T-helper 1 cell (primary cell): ENCODE results near the gene TIAM2.
A peak's percentile ranks its signal among the peaks of the same experiment; 100 is the strongest.

Source experiments
- DNase-seq, 5 donors: peaks; one replicate each; pipeline ENCODE4 v3.0.0-alpha.2; 2012 to 2020

TIAM2 gene

GRCh38 chr6:155132617-155133016, 137.5 kb downstream of the TIAM2 start:
- DNase-seq, result no peak

DNA sequence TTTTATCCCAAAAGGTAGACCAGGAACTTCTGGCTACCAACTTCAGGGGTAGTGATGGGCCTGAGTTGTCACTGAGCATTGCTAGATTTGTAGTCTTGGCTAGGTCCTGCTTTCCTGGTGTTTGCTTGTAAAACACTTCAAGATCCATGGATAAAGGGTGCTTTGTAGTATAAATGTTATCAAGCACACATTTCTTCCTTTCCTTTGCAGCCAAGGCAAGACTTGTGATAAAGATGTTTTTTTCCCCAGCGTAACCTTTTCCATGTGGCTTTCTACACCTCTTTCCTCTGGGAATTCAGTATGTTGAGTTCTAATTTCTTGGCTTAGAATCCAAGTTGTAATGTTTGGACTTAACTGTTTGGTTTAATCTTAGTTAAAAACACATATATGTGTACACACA, 145.9 kb downstream of the TIAM2 start:
- no peak for DNase-seq

DNA sequence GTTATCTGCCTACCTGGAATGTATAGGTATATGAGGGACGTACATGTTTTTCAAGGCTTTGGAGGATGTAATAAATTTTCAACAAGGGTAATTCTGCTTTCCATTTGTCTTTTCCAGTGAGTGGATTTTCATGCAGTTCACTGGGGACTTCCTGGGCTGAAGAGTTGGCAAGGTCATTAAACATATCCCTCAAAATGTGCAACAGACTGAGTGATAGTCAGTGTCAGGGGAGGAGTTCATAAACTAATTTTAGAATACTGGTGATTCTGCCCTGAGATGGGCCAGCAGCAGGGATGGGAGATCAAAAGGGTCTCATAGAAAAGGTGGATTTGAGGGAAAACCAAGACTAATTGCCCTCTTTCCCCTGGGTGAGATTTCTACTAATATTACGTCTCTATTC, 146.4 kb downstream of the TIAM2 start:
- no peak for DNase-seq

GRCh38 chr6:155142168-155143028, 147.3 kb downstream of the TIAM2 start:
- DNase-seq, result no peak

GRCh38 chr6:155143029-155143577, 148.0 kb downstream of the TIAM2 start:
- peak in 1 of 5 donors; percentile 35 for DNase-seq

DNA sequence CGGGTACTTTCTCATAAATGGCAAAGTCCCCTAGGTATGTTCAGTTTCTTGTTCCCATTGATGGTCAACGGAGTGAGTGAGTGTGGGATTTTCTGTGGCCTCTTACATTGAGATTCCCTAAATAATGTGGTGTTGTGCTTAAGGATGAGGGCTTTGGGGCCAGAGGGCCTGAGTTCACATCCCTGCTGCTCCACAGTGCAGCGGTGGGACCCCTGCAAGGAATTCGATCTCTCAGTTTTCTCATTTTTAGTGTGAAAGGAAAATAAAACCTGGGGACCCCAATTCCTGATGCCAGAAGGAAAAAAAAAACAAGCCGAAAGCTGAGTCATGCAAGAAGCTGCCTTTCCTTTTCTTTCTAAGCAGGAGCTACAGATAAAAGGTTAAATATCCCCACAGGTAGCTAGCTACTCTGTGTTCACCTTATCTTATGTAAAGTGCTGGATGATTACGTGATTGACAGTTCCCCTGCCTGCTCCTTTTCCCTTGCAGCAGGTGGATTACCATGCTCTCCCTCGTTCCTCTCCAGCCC, 148.5 kb downstream of the TIAM2 start:
- DNase-seq, result no peak

- DNase-seq, result no peak
Observed at GRCh38 chr6:155146205-155146604, 151.1 kb downstream of the TIAM2 start.

GRCh38 chr6:155147958-155148663, 153.0 kb downstream of the TIAM2 start:
- no peak for DNase-seq

DNA sequence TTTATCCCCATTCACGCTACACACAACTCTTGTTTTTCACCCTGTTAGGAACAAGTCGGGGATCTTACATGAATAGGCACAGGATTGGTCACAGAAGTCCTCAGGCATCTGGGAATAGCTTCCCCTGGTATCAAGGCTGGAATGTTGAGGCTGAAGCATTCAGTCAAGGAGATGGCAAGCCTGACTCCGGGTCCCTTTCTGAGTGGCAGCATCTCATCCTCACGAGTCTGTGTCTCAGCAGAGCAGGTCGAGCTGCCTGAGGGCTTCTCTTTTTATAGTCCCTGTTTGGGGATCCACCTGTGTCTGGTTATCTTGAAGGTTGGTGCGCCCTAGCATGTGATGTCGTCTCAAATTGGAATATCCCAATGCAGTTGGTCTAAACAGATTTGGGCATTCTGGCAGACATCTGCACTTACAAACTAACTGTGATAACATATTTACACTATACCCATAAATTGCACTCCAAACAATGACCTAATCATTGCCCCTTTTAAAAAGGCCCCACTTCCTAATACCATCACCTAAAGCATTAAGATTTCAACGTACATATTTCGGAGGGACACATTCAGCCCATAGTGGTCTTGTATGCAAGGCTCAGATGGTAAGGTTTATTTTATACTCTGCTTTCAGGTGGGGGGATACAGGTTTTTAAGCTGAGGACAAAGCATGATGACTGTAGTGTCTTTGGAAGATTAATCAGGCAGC, 156.0 kb downstream of the TIAM2 start:
- no peak for DNase-seq

- no peak for DNase-seq
Observed at GRCh38 chr6:155152211-155153076, 157.3 kb downstream of the TIAM2 start.

- peak in 1 of 5 donors; percentile 86 for DNase-seq
Observed at GRCh38 chr6:155154158-155154830, 159.2 kb downstream of the TIAM2 start.

DNA sequence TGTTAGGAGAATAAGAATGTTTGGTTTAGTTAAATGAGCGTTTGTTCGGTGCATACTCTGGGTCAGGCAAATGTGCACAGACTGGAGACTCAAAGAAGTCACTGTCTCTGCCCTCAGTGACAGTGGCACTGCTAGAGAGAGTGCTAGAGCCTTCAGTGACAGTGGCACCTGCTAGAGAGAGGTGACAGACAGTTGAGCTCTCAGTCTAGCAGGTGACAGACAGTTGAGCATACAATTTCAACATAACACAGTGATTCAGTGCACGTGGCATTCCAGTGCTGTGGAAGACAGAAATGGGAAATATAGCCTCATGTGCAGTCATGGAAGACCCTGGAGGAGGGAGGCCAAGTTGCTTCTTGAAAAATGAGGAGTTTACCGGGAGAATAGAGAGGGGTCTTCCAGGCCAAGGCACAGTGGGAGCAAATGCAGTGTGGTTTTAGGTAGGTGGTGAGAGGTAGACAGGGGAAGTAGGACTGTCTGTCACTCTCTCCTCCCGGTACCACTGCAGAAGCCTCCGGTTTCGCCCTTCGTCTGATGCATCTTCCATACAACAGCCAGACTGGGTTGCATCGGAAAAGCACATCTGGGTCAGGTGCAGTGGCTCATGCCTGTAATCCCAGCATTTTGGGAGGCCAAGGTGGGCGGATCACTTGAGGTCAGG, 160.8 kb downstream of the TIAM2 start:
- no peak for DNase-seq

GRCh38 chr6:155157101-155157500, 162.0 kb downstream of the TIAM2 start:
- DNase-seq, result no peak

GRCh38 chr6:155158030-155158843, 163.1 kb downstream of the TIAM2 start:
- no peak for DNase-seq

- DNase-seq, result no peak
Observed at GRCh38 chr6:155162682-155163081, 167.6 kb downstream of the TIAM2 start.

GRCh38 chr6:155163601-155164000, 168.5 kb downstream of the TIAM2 start:
- no peak for DNase-seq

- DNase-seq, result no peak
Observed at GRCh38 chr6:155165029-155165710, 170.1 kb downstream of the TIAM2 start.

GRCh38 chr6:155170519-155170918, 175.4 kb downstream of the TIAM2 start:
- no peak for DNase-seq

- peak; percentile 23 to 93 (median 55) for DNase-seq
Observed at GRCh38 chr6:155171109-155171746, 176.1 kb downstream of the TIAM2 start.
